AG04449 (cell line): ENCODE data around the gene KIF6.

ENCODE experiments used
- CTCF ChIA-PET: fragments of 350-600 bp; formaldehyde crosslinking; extraction: SDS; loops from one replicate; lab custom pipeline; 2021; ENCODE audit warnings: antibody characterized with exemption; lab: Yijun Ruan, JAX
- POLR2A ChIA-PET: fragments of 400-600, 350-600 bp; formaldehyde crosslinking; extraction: SDS; loops from one replicate; lab custom pipeline; 2020; ENCODE audit warnings: antibody characterized with exemption, inconsistent platforms; lab: Yijun Ruan, JAX
- DNase-seq: peaks from one replicate; pipeline ENCODE4 v3.0.0-alpha.2; 2010; ENCODE audit warnings: low read depth, low spot score
- H3K4me3 ChIP-seq: 2 replicates; pipeline ENCODE4 v1.5.1; 2011; ENCODE audit warnings: low read depth, mild to moderate bottlenecking, control low read depth, low read length
- CTCF ChIP-seq: IDR thresholded peaks from one replicate; pipeline ENCODE4 v1.5.1; 2011; ENCODE audit warnings: mild to moderate bottlenecking, moderate library complexity, low read length, control low read depth, inconsistent platforms; ENCODE audit not compliant: insufficient read depth; ENCODE audit errors: missing control alignments

The KIF6 gene

DNA sequence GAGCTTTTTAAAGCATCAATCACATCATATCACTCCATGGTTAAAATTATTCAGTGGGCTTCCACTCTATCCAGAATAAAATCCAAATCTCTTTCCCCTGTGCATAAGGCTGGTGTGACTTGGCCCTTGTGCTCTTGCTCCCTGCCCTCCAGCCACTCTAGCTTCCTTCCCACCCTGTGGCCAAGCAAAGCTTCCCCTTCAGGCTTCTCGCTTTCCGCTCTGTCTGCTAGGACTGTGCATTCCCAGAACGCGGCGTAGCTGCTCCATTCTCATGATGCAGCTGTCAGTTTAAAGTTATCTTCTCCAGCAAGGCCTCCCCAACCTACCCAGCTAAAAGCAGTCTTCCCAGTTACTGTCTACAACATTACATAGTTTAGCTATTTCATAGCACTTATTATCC, 383.3 kb downstream of the KIF6 start:
- no peak overlapping the region for H3K4me3 ChIP-seq
- TF ChIP-seq CTCF, result no peak
- POLR2A ChIA-PET, result no interaction called here
- CTCF ChIA-PET, result interaction anchor here (0.6 kb wide), 1 partner anchor 8 kb away, joined by 3 read pairs; no protein-coding TSS in a partner anchor
- DNase-seq, result no peak

- ChIA-PET CTCF (interaction anchor here (0.6 kb wide), 1 partner anchor 9 kb away, joined by 3 read pairs; no protein-coding TSS in a partner anchor), POLR2A (no interaction called here)
- DNase-seq, result no peak
- no peak for TF ChIP-seq CTCF
- no peak overlapping the region for H3K4me3 ChIP-seq
Observed at GRCh38 chr6:39341352-39341751, 383.9 kb downstream of the KIF6 start.

DNA sequence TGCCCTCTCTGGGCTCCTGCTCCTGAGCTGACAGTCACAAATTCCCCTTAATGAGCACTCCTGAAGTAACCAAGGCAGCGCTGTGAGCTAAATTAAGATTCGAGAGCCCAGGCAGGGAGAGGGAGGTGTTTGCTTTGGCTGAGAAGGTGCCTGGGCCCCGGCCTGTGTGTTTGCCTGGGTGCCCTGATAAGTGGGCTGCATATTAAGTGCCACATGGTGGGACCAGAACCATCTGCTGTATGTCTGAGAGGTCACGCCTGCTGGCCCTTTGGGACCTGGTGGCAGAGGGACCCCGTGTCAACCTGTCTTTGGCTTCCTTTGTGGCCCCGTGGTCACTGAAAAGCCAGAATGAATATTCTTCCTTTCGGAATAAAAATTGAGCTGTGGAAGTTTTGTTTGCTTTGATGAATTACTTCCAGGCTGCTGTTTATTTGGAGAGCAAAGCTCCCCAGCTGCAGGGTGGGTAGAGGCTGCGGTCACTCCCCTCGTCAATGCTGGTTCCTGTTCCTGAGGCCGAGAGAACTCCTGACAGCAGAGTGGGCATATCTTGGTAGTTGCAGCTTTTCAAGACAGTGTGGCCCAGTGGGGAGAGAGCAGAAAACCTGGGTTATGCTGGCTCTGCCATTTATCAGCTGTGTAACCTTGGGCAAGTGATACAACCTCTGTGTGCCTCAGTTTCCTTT, 385.2 kb downstream of the KIF6 start:
- TF ChIP-seq CTCF, result no peak
- no peak for DNase-seq
- ChIA-PET CTCF (no interaction called here), POLR2A (no interaction called here)
- H3K4me3 ChIP-seq, result no peak overlapping the region

DNA sequence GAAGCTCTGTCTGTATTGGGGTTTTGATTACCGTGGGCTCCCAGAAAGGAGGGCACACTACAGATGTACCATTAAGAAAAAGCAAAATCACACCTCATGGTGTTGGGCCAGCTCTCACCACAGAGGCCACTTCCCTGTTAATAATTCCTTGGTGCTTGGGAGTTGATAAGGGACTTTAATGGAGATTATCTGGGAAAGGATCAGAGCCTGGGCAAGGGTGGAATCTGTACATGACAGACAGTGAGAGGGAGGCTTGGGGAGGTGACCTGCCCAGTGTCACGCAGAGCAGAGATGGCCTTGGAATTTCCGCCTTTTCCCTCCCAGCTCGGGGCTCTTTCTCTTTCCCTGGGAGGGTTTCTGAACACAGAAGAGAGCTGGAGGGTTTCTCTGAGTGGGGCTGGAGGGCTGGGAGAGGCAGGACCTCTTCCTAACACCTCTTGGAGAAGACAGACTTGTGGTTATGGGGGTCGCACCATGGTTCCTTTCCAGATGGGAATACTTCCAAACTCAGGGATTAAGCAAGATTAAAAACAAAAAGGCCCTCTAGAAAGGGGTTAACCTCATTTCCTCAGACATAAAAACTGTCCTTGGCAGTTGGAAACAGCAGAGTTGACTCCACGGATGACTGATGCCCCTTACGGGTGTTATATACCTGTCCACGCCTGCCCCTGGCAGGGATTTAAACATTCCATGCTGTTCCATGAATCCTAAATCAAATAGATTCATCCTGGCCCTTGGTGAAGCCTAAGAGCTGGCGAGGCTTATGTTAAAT, 385.9 kb downstream of the KIF6 start:
- no peak overlapping the region for H3K4me3 ChIP-seq
- POLR2A ChIA-PET, result no interaction called here
- TF ChIP-seq CTCF, result no peak
- DNase-seq, result no peak
- CTCF ChIA-PET, result interaction anchor here (1.5 kb wide), 1 partner anchor 11 kb away, joined by 6 read pairs; no protein-coding TSS in a partner anchor

GRCh38 chr6:39338397-39338796, 386.8 kb downstream of the KIF6 start:
- DNase-seq, result no peak
- ChIA-PET POLR2A (no interaction called here), CTCF (interaction anchor here (1.5 kb wide), 1 partner anchor 10 kb away, joined by 6 read pairs; no protein-coding TSS in a partner anchor)
- H3K4me3 ChIP-seq, result no peak overlapping the region
- no peak for TF ChIP-seq CTCF
